SH-SY5Y (cell line): ENCODE results near the gene SLC22A7.

Experiments used
- GATA2 ChIP-seq: IDR thresholded peaks from 2 replicates; pipeline ENCODE4 v1.6.1; 2011; ENCODE audit warnings: mild to moderate bottlenecking, low read depth, low read length
- GATA3 ChIP-seq: IDR thresholded peaks from 2 replicates; pipeline ENCODE4 v1.6.1; 2011; ENCODE audit warnings: low read depth, mild to moderate bottlenecking, low read length, moderate library complexity

GRCh38 chr6:43273707-43274106, 24.4 kb upstream of the SLC22A7 start:
- no peak for TF ChIP-seq GATA2
- no peak for TF ChIP-seq GATA3
